Measurements from ENCODE around the gene DRG1.

DNA sequence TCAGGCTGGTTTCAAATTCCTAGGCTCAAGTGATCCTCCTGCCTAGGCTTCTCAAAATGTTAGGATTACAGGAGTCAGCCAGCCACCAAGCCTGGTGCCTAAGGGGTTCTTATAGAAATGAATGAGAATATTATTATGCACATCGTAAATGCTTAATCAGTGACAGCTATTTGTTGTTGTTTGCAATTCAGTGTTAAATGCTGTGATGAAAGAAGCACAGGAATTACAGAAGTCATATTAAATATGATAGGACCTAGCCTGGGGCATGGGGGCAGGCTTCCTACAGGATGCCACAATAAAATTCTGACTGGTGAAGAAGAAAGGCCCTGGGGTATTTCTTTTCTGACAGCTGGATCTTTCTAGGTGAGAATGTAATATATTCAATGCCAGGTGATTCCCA, 39.4 kb upstream of the DRG1 start:
- TF ChIP-seq, protein P1, sequence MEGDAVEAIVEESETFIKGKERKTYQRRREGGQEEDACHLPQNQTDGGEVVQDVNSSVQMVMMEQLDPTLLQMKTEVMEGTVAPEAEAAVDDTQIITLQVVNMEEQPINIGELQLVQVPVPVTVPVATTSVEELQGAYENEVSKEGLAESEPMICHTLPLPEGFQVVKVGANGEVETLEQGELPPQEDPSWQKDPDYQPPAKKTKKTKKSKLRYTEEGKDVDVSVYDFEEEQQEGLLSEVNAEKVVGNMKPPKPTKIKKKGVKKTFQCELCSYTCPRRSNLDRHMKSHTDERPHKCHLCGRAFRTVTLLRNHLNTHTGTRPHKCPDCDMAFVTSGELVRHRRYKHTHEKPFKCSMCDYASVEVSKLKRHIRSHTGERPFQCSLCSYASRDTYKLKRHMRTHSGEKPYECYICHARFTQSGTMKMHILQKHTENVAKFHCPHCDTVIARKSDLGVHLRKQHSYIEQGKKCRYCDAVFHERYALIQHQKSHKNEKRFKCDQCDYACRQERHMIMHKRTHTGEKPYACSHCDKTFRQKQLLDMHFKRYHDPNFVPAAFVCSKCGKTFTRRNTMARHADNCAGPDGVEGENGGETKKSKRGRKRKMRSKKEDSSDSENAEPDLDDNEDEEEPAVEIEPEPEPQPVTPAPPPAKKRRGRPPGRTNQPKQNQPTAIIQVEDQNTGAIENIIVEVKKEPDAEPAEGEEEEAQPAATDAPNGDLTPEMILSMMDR (IDR thresholded peaks at IDR 0.05; ENCODE audit: poor library complexity, severe bottlenecking), result no peak
- TF ChIP-seq, protein P2, sequence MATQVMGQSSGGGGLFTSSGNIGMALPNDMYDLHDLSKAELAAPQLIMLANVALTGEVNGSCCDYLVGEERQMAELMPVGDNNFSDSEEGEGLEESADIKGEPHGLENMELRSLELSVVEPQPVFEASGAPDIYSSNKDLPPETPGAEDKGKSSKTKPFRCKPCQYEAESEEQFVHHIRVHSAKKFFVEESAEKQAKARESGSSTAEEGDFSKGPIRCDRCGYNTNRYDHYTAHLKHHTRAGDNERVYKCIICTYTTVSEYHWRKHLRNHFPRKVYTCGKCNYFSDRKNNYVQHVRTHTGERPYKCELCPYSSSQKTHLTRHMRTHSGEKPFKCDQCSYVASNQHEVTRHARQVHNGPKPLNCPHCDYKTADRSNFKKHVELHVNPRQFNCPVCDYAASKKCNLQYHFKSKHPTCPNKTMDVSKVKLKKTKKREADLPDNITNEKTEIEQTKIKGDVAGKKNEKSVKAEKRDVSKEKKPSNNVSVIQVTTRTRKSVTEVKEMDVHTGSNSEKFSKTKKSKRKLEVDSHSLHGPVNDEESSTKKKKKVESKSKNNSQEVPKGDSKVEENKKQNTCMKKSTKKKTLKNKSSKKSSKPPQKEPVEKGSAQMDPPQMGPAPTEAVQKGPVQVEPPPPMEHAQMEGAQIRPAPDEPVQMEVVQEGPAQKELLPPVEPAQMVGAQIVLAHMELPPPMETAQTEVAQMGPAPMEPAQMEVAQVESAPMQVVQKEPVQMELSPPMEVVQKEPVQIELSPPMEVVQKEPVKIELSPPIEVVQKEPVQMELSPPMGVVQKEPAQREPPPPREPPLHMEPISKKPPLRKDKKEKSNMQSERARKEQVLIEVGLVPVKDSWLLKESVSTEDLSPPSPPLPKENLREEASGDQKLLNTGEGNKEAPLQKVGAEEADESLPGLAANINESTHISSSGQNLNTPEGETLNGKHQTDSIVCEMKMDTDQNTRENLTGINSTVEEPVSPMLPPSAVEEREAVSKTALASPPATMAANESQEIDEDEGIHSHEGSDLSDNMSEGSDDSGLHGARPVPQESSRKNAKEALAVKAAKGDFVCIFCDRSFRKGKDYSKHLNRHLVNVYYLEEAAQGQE (IDR thresholded peaks at IDR 0.05; ENCODE audit: borderline replicate concordance), result no peak
- no peak for TF ChIP-seq POLR2AphosphoS5 (IDR thresholded peaks at IDR 0.05)
- no peak for TF ChIP-seq RAD21 (conservative IDR thresholded peaks at IDR 0.05)
- no peak for TF ChIP-seq EZH2 (IDR thresholded peaks at IDR 0.05; ENCODE audit: borderline replicate concordance, insufficient read depth, low read length, poor library complexity, severe bottlenecking)
- TF ChIP-seq TAF1 (IDR thresholded peaks at IDR 0.05; ENCODE audit: low read depth), result no peak
- no peak for TF ChIP-seq MXI1 (conservative IDR thresholded peaks at IDR 0.05; ENCODE audit: poor library complexity, severe bottlenecking)
- no peak for TF ChIP-seq EP300 (conservative IDR thresholded peaks at IDR 0.05; ENCODE audit: poor library complexity, severe bottlenecking)
- TF ChIP-seq SMC3 (conservative IDR thresholded peaks at IDR 0.05; ENCODE audit: poor library complexity), result no peak
